ENCODE results near the gene AKIP1. TPM values are rescaled to one million over a fixed set of nuclear protein-coding genes. Genes with fewer than 3 reads are reported as not detected.
"Not testable (repeated sequence)": the region's sequence is repeated elsewhere in the genome, so short reads cannot be mapped to it uniquely, and the experiment has no call there.

AKIP1 gene
- total RNA-seq, 1 donor from 2014 or later, result 39.8 TPM

DNA sequence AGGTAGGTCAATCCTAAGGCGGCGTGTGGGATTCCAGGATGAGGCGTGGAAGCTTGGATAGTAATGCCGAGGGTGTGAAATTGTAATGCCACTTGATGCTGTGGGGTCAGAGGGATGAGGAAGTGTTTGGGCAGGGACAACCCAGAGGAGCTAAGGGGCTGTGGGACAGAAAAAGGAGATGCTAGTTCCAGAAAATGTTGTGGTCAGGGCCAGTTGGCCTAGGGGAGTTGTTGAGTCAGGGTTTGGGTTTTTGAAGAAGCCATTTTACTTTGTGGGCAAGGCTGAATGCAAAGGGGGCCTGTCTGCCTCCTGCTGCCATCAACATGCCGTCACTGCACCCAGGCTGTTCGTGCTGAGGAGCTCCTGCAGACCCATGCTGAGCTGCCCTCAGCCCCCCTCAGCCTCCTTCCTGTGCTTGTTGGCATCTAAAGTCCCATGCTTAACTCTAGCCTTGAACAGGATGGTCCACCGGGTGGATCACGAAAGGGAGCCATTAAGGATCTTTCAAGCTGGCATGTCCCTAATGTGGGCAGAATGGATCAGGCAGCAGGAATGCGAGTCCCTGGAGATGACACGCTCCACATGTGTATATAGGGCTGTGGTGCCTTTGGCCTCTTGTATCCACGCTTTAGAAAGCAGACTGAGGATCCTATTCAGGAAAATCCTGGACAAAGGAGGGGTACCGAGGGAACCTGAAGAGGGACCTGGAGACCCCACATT, 19.6 kb downstream of the AKIP1 start:
- DNase-seq (ENCODE audit: low read depth), result no peak
- Histone ChIP-seq H3K4me3 (ENCODE audit: low read depth, low read length) (no peak overlapping the region), H3K27me3 (ENCODE audit: control insufficient read depth, insufficient read depth, low read length) (no peaks in the 10 kb centered on the region), H3K36me3 (ENCODE audit: control insufficient read depth, insufficient read depth, low read length) (no peaks in the 10 kb centered on the region)
- TF ChIP-seq, protein P1, sequence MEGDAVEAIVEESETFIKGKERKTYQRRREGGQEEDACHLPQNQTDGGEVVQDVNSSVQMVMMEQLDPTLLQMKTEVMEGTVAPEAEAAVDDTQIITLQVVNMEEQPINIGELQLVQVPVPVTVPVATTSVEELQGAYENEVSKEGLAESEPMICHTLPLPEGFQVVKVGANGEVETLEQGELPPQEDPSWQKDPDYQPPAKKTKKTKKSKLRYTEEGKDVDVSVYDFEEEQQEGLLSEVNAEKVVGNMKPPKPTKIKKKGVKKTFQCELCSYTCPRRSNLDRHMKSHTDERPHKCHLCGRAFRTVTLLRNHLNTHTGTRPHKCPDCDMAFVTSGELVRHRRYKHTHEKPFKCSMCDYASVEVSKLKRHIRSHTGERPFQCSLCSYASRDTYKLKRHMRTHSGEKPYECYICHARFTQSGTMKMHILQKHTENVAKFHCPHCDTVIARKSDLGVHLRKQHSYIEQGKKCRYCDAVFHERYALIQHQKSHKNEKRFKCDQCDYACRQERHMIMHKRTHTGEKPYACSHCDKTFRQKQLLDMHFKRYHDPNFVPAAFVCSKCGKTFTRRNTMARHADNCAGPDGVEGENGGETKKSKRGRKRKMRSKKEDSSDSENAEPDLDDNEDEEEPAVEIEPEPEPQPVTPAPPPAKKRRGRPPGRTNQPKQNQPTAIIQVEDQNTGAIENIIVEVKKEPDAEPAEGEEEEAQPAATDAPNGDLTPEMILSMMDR (IDR thresholded peaks at IDR 0.05; ENCODE audit: insufficient read depth, low read length, poor library complexity, severe bottlenecking), result no peak

GRCh38 chr11:8932564-8933180, 21.7 kb downstream of the AKIP1 start, which contains the start of gene C11orf16:
C11orf16 (minus strand) TSS chr11:8932947; CDS start chr11:8932308, 639 bp downstream.
- Histone ChIP-seq H3K4me3 (ENCODE audit: low read depth, low read length) (no peak within 1 kb of the TSS), H3K27me3 (ENCODE audit: control insufficient read depth, insufficient read depth, low read length) (no peaks in the 10 kb centered on the region), H3K36me3 (ENCODE audit: control insufficient read depth, insufficient read depth, low read length) (no peaks in the 10 kb centered on the region)
- TF ChIP-seq, protein P1 (IDR thresholded peaks at IDR 0.05; ENCODE audit: insufficient read depth, low read length, poor library complexity, severe bottlenecking), result no peak
- no peak for DNase-seq (ENCODE audit: low read depth)

DNA sequence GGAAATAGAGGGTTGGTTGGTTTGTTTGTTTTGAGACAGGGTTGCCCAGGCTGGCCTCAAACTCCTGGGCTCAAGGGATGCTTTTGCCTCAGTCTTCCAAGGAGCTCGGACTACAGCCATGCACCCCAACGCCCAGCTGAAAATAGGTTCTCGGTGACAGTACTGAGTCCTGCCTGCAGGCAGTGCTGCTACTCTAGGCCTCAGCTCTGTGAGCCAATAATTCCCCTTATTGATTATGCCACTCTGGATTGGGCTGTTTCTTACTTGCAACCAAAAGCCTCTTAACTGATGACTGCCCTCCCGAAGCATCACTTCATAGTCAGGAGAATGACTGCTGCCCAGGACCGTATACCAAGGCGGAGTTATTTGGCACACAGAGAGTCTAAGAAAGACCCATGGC, 22.9 kb downstream of the AKIP1 start:
- no peak overlapping the region for H3K4me3 ChIP-seq (ENCODE audit: low read depth, low read length)
- no peaks in the 10 kb centered on the region for H3K36me3 ChIP-seq (ENCODE audit: control insufficient read depth, insufficient read depth, low read length)
- no peak for DNase-seq (ENCODE audit: low read depth)
- TF ChIP-seq, protein P1 (IDR thresholded peaks at IDR 0.05; ENCODE audit: insufficient read depth, low read length, poor library complexity, severe bottlenecking), result no peak
- no peaks in the 10 kb centered on the region for H3K27me3 ChIP-seq (ENCODE audit: control insufficient read depth, insufficient read depth, low read length)

GRCh38 chr11:8934742-8935488, 23.9 kb downstream of the AKIP1 start:
- H3K36me3 ChIP-seq (ENCODE audit: control insufficient read depth, insufficient read depth, low read length), result no peaks in the 10 kb centered on the region
- DNase-seq (ENCODE audit: low read depth), result no peak
- H3K27me3 ChIP-seq (ENCODE audit: control insufficient read depth, insufficient read depth, low read length), result no peaks in the 10 kb centered on the region
- TF ChIP-seq, protein P1 (IDR thresholded peaks at IDR 0.05; ENCODE audit: insufficient read depth, low read length, poor library complexity, severe bottlenecking), result no peak
- no peak overlapping the region for H3K4me3 ChIP-seq (ENCODE audit: low read depth, low read length)

DNA sequence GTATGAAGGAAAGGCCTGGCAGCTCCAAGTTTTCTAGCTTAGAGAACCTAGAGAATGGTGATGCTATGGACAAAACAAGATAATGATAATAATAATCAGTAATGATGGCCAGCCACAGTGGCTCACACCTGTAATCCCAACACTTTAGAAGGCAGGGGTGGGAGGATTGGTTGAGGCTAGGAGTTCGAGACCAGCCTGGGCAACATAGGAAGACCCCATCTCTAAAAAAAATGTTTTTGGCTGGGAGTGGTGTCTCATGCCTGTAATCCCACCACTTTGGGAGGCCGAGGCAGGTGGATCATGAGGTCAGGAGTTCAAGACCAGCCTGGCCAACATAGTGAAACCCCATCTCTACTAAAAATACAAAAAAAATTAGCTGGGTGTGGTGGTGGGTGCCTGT, 24.8 kb downstream of the AKIP1 start:
- H3K27me3 ChIP-seq (ENCODE audit: control insufficient read depth, insufficient read depth, low read length); H3K4me3 ChIP-seq (ENCODE audit: low read depth, low read length); H3K36me3 ChIP-seq (ENCODE audit: control insufficient read depth, insufficient read depth, low read length); DNase-seq (ENCODE audit: low read depth): not testable (repeated sequence)

DNA sequence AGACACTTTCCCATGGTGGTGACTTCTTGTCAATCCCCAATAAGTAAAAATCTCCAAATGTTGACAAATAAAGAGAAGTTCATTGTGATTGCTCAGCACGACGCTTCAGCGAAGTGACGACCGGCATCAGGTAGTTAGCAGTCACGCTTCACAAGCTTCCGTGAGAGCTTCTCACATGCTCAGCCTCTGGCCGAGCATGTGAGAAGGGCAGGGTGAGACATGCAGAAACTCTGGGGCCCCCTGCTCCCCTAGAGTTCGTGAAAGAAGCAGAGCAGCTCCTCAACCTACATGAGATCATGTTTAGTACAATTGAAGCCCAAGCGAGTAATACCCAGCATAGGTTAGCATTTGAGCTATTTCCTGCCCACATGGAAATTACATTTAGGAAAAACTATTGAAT, 26.2 kb downstream of the AKIP1 start:
- Histone ChIP-seq H3K27me3 (ENCODE audit: control insufficient read depth, insufficient read depth, low read length) (no peaks in the 10 kb centered on the region), H3K36me3 (ENCODE audit: control insufficient read depth, insufficient read depth, low read length) (no peaks in the 10 kb centered on the region), H3K4me3 (ENCODE audit: low read depth, low read length) (no peak overlapping the region)
- no peak for DNase-seq (ENCODE audit: low read depth)
- TF ChIP-seq, protein P1 (IDR thresholded peaks at IDR 0.05; ENCODE audit: insufficient read depth, low read length, poor library complexity, severe bottlenecking), result no peak

Measured in kidney epithelial cell (primary cell).